ENCODE measurements around the gene UBR7.

GRCh38 chr14:93186956-93187355, 20.1 kb upstream of the UBR7 start:
- TF ChIP-seq CTCF (IDR thresholded peaks at IDR 0.05) (no peak), ZFX (IDR thresholded peaks at IDR 0.05; ENCODE audit: borderline replicate concordance) (no peak)

Data from 22Rv1 (cell line).